ENCODE results near the gene FYTTD1.

FYTTD1 gene

GRCh38 chr3:197793247-197793646 lies 43.6 kb downstream of the FYTTD1 start:
- no peak for DNase-seq (ENCODE audit: low read depth in 2 of 2)

- no peak for DNase-seq (ENCODE audit: low read depth in 2 of 2)
These were observed 44.4 kb downstream of the FYTTD1 start for GRCh38 chr3:197794115-197794514.

GRCh38 chr3:197795200-197795599 lies 45.5 kb downstream of the FYTTD1 start:
- DNase-seq (ENCODE audit: low read depth in 2 of 2): no peak

- DNase-seq (ENCODE audit: low read depth in 2 of 2): no peak
These were observed 46.4 kb downstream of the FYTTD1 start for GRCh38 chr3:197796087-197796486.

GRCh38 chr3:197798863-197799262 lies 49.2 kb downstream of the FYTTD1 start:
- DNase-seq (ENCODE audit: low read depth in 2 of 2): no peak

GRCh38 chr3:197800379-197800778 lies 50.7 kb downstream of the FYTTD1 start:
- DNase-seq (ENCODE audit: low read depth in 2 of 2): no peak

- no peak for DNase-seq (ENCODE audit: low read depth in 2 of 2)
These were observed 52.5 kb downstream of the FYTTD1 start for GRCh38 chr3:197801891-197802778.

- DNase-seq (ENCODE audit: low read depth in 2 of 2): no peak
These were observed 53.2 kb downstream of the FYTTD1 start for GRCh38 chr3:197802779-197803459.

- no peak for DNase-seq (ENCODE audit: low read depth in 2 of 2)
These were observed 54.8 kb downstream of the FYTTD1 start for GRCh38 chr3:197804511-197804910.

- DNase-seq (ENCODE audit: low read depth in 2 of 2): no peak
These were observed 58.4 kb downstream of the FYTTD1 start for GRCh38 chr3:197807969-197808587.

- no peak for DNase-seq (ENCODE audit: low read depth in 2 of 2)
These were observed 59.8 kb downstream of the FYTTD1 start for GRCh38 chr3:197809356-197810020.

GRCh38 chr3:197810901-197811300 lies 61.2 kb downstream of the FYTTD1 start:
- DNase-seq (ENCODE audit: low read depth in 2 of 2): no peak

GRCh38 chr3:197811343-197811742 lies 61.7 kb downstream of the FYTTD1 start:
- no peak for DNase-seq (ENCODE audit: low read depth in 2 of 2)

GRCh38 chr3:197814372-197814771 lies 64.7 kb downstream of the FYTTD1 start:
- no peak for DNase-seq (ENCODE audit: low read depth in 2 of 2)

GRCh38 chr3:197820550-197821335 lies 71.1 kb downstream of the FYTTD1 start:
- DNase-seq (ENCODE audit: low read depth in 2 of 2): no peak

- no peak for DNase-seq (ENCODE audit: low read depth in 2 of 2)
These were observed 79.8 kb downstream of the FYTTD1 start for GRCh38 chr3:197829397-197830045.

- DNase-seq (ENCODE audit: low read depth in 2 of 2): no peak
These were observed 80.8 kb downstream of the FYTTD1 start for GRCh38 chr3:197830308-197830966.

- DNase-seq (ENCODE audit: low read depth in 2 of 2): no peak
These were observed 81.3 kb downstream of the FYTTD1 start for GRCh38 chr3:197830967-197831313.

- DNase-seq (ENCODE audit: low read depth in 2 of 2): no peak
These were observed 84.4 kb downstream of the FYTTD1 start for GRCh38 chr3:197833930-197834715.

GRCh38 chr3:197835509-197835908 lies 85.8 kb downstream of the FYTTD1 start:
- no peak for DNase-seq (ENCODE audit: low read depth in 2 of 2)
